Stimulated activated naive B cell treated with anti-CD40 and anti-IgM and Interleukin-4, amounts not matched to agents 10 μg/mL and 1 μg/mL and 100 μg/mL, for 72 hours (primary cell): ENCODE measurements around the gene SYNGR1.

Experiments
- ATAC-seq, 2 donors: fragments of 150-1000 bp; cut with Tn5 transposase; replicated peaks; 2 replicates each; pipeline ENCODE4 v1.10.0; 2021; ENCODE audit warnings: moderate library complexity in 1 of 2
- DNase-seq: peaks from one replicate; pipeline ENCODE4 v3.0.0; 2021
- H3K27ac Mint-ChIP-seq: one replicate; pipeline ENCODE4 v1.8.0; 2022; ENCODE audit warnings: mild to moderate bottlenecking, mixed read lengths
- H3K27me3 Mint-ChIP-seq, 2 donors: one replicate each; pipeline ENCODE4 v1.8.0; 2022; ENCODE audit warnings: mixed read lengths in 2 of 2
- H3K36me3 Mint-ChIP-seq, 2 donors: one replicate each; pipeline ENCODE4 v1.8.0; 2022; ENCODE audit warnings: mixed read lengths in 2 of 2, mild to moderate bottlenecking in 1 of 2
- H3K4me1 Mint-ChIP-seq, 2 donors: one replicate each; pipeline ENCODE4 v1.8.0; 2022; ENCODE audit warnings: mixed read lengths in 2 of 2, mild to moderate bottlenecking in 1 of 2
- H3K4me3 Mint-ChIP-seq, 2 donors: one replicate each; pipeline ENCODE4 v1.8.0; 2022; ENCODE audit warnings: mild to moderate bottlenecking in 2 of 2, mixed read lengths in 2 of 2, moderate library complexity in 1 of 2
- H3K9me3 Mint-ChIP-seq, 2 donors: one replicate each; pipeline ENCODE4 v1.8.0; 2022; ENCODE audit warnings: mixed read lengths in 2 of 2, mild to moderate bottlenecking in 1 of 2

The SYNGR1 gene

GRCh38 chr22:39434721-39435120 is 84.9 kb downstream of the SYNGR1 start:
- no peak overlapping the region for H3K27ac Mint-ChIP-seq
- DNase-seq (no peak), ATAC-seq (no peak)
- H3K9me3 Mint-ChIP-seq, result no peaks in the 10 kb centered on the region
- peaks cover 16 to 28% of the 10 kb centered on the region in 2 donors for H3K36me3 Mint-ChIP-seq
- no peaks in the 10 kb centered on the region for H3K27me3 Mint-ChIP-seq
- H3K4me1 Mint-ChIP-seq, result peaks cover 17 to 31% of the 10 kb centered on the region in 2 donors
- no peak overlapping the region for H3K4me3 Mint-ChIP-seq
